H1 (cell line): ENCODE results near the gene FOXK1. TPM values are rescaled to one million over a fixed set of nuclear protein-coding genes. Genes with fewer than 3 reads are reported as not detected.
A peak's percentile ranks its signal among the peaks of the same experiment; 100 is the strongest.

Experiments used
- CTCF ChIA-PET: fragments of 300-600 bp; sonication (Branson Sonifier 250); formaldehyde crosslinking; loops from one replicate; lab custom pipeline; 2021; ENCODE audit not compliant: partially characterized antibody; lab: Charles Lee
- POLR2A ChIA-PET: fragments of 300-600 bp; sonication (Branson Sonifier 250); formaldehyde crosslinking; loops from one replicate; lab custom pipeline; 2021; ENCODE audit warnings: inconsistent platforms; ENCODE audit not compliant: partially characterized antibody; lab: Charles Lee
- DNase-seq, 2 experiments: peaks; one replicate each; pipeline versions ENCODE4 v3.0.0 to v3.0.0-alpha.2; 2010 to 2022; ENCODE audit warnings: low spot score in 2 of 2, low read depth in 1 of 2, mixed read lengths in 1 of 2
- FAIRE-seq: peaks from 2 replicates; lab custom pipeline; 2011; peaks lifted over from hg19 to GRCh38; lab: Jason Lieb, UNC
- H2AFZ ChIP-seq: 2 replicates; pipeline ENCODE4 v1.8.1; 2012; ENCODE audit warnings: low read length, inconsistent platforms
- H2AK5ac ChIP-seq: 2 replicates; pipeline ENCODE4 v1.6.1; 2013; ENCODE audit warnings: low read depth, low read length
- H2BK120ac ChIP-seq: replicated peaks from 2 replicates; pipeline ENCODE3; 2013; ENCODE audit warnings: low read depth, low read length, inconsistent platforms
- H2BK12ac ChIP-seq: 2 replicates; pipeline ENCODE4 v1.6.1; 2013; ENCODE audit warnings: low read depth, low read length
- H2BK15ac ChIP-seq: 2 replicates; pipeline ENCODE4 v1.6.1; 2013; ENCODE audit warnings: low read length
- H2BK20ac ChIP-seq: 2 replicates; pipeline ENCODE4 v1.6.1; 2013; ENCODE audit warnings: low read length
- H2BK5ac ChIP-seq: 2 replicates; pipeline ENCODE4 v1.6.1; 2013; ENCODE audit warnings: low read depth, low read length
- H3K14ac ChIP-seq: 2 replicates; pipeline ENCODE4 v1.6.1; 2013; ENCODE audit warnings: inconsistent platforms; ENCODE audit not compliant: insufficient read length
- H3K18ac ChIP-seq: 2 replicates; pipeline ENCODE4 v1.6.1; 2013; ENCODE audit warnings: low read length; ENCODE audit errors: extremely low read depth
- H3K23ac ChIP-seq: 2 replicates; pipeline ENCODE4 v1.6.1; 2013; ENCODE audit warnings: inconsistent platforms; ENCODE audit not compliant: insufficient read length
- H3K23me2 ChIP-seq: 2 replicates; pipeline ENCODE4 v1.6.1; 2013; ENCODE audit warnings: low read depth, low read length
- H3K27ac ChIP-seq: 2 replicates; pipeline ENCODE4 v1.6.1; 2011; ENCODE audit warnings: low read depth, low read length, inconsistent platforms
- H3K27me3 ChIP-seq, 4 experiments: replicated peaks in 1 of 4; 1 replicate in 1 of 4; 2 replicates in 3 of 4; pipeline versions ENCODE4 v1.6.1 to v1.8.1; 2011 to 2013; ENCODE audit warnings: low read length in 3 of 4, mild to moderate bottlenecking in 3 of 4, inconsistent platforms in 2 of 4, mixed read lengths in 2 of 4, moderate library complexity in 1 of 4; ENCODE audit not compliant: control insufficient read depth in 3 of 4, insufficient read depth in 3 of 4; ENCODE audit errors: extremely low read depth in 1 of 4
- H3K36me3 ChIP-seq, 4 experiments: 2 replicates each; pipeline versions ENCODE4 v1.6.1 to v1.8.1; 2011 to 2013; ENCODE audit warnings: mild to moderate bottlenecking in 4 of 4, low read length in 3 of 4, moderate library complexity in 2 of 4, control low read depth in 1 of 4, inconsistent platforms in 1 of 4; ENCODE audit not compliant: insufficient read depth in 4 of 4, control insufficient read depth in 2 of 4
- H3K4ac ChIP-seq: replicated peaks from 2 replicates; pipeline ENCODE3; 2013; ENCODE audit warnings: low read length, low read depth, mixed read lengths, inconsistent platforms; ENCODE audit not compliant: insufficient read length
- H3K4me1 ChIP-seq, 4 experiments: replicated peaks in 1 of 4; 1 replicate in 1 of 4; 2 replicates in 3 of 4; pipeline versions ENCODE4 v1.6.1 to v1.8.1; 2011 to 2013; ENCODE audit warnings: low read length in 3 of 4, inconsistent platforms in 2 of 4, mixed read lengths in 1 of 4; ENCODE audit not compliant: insufficient read depth in 4 of 4, control insufficient read depth in 3 of 4
- H3K4me2 ChIP-seq, 2 experiments: 2 replicates each; pipeline versions ENCODE4 v1.6.1 to v1.8.1; 2011 to 2013; ENCODE audit warnings: low read depth in 2 of 2, low read length in 2 of 2, control low read depth in 1 of 2, inconsistent platforms in 1 of 2, mild to moderate bottlenecking in 1 of 2; ENCODE audit not compliant: insufficient read depth in 1 of 2
- H3K4me3 ChIP-seq, 4 experiments: fragments of 200-600, 300-600 bp in 1 of 4; sonication (generic), shearing (Covaris generic), sonication (Bioruptor Twin) in 1 of 4; 2 replicates each; pipeline versions ENCODE4 v1.5.1 to v1.8.1; 2011 to 2016; ENCODE audit warnings: low read length in 4 of 4, low read depth in 3 of 4, control low read depth in 2 of 4, inconsistent platforms in 2 of 4, mild to moderate bottlenecking in 2 of 4, mixed read lengths in 1 of 4, moderate library complexity in 1 of 4; ENCODE audit not compliant: insufficient read depth in 2 of 4; ENCODE audit errors: extremely low read depth in 1 of 4
- H3K56ac ChIP-seq: replicated peaks from 2 replicates; pipeline ENCODE3; 2013; ENCODE audit warnings: low read depth, mild to moderate bottlenecking, mixed read lengths, low read length, inconsistent platforms; ENCODE audit not compliant: insufficient read length
- H3K79me1 ChIP-seq: 2 replicates; pipeline ENCODE4 v1.6.1; 2013; ENCODE audit warnings: low read depth, low read length, control low read depth
- H3K79me2 ChIP-seq, 2 experiments: 2 replicates each; pipeline versions ENCODE4 v1.6.1 to v1.8.1; 2012 to 2013; ENCODE audit warnings: low read length in 2 of 2, mild to moderate bottlenecking in 2 of 2, inconsistent platforms in 1 of 2; ENCODE audit not compliant: insufficient read depth in 2 of 2, control insufficient read depth in 1 of 2
- H3K9ac ChIP-seq, 4 experiments: replicated peaks in 1 of 4; 1 replicate in 1 of 4; 2 replicates in 3 of 4; pipeline versions ENCODE4 v1.6.1 to v1.8.1; 2011 to 2013; ENCODE audit warnings: low read depth in 3 of 4, low read length in 3 of 4, control low read depth in 2 of 4, mild to moderate bottlenecking in 2 of 4, moderate library complexity in 2 of 4, inconsistent platforms in 1 of 4; ENCODE audit errors: extremely low read depth in 1 of 4
- H3K9me3 ChIP-seq, 2 experiments: 2 replicates each; pipeline versions ENCODE4 v1.6.1 to v1.8.1; 2012 to 2013; ENCODE audit warnings: mild to moderate bottlenecking in 2 of 2, moderate library complexity in 2 of 2, control low read depth in 1 of 2, inconsistent platforms in 1 of 2, low read depth in 1 of 2, low read length in 1 of 2, mixed read lengths in 1 of 2; ENCODE audit not compliant: insufficient read depth in 2 of 2
- H4K20me1 ChIP-seq, 2 experiments: replicated peaks in 1 of 2; 2 replicates each; pipeline versions ENCODE3 to v1.8.1; 2011 to 2013; ENCODE audit warnings: inconsistent platforms in 2 of 2, low read length in 2 of 2, mild to moderate bottlenecking in 1 of 2; ENCODE audit not compliant: insufficient read depth in 2 of 2, control insufficient read depth in 1 of 2
- H4K5ac ChIP-seq: 2 replicates; pipeline ENCODE4 v1.6.1; 2013; ENCODE audit warnings: low read length, low read depth, mixed read lengths, inconsistent platforms; ENCODE audit not compliant: insufficient read length
- H4K8ac ChIP-seq: 2 replicates; pipeline ENCODE4 v1.8.0; 2013; ENCODE audit warnings: mild to moderate bottlenecking, moderate library complexity, low read length, inconsistent platforms; ENCODE audit not compliant: insufficient read depth; ENCODE audit errors: extremely low read depth
- H4K91ac ChIP-seq: replicated peaks from 2 replicates; pipeline ENCODE3; 2013; ENCODE audit warnings: low read length, mixed read lengths, inconsistent platforms; ENCODE audit not compliant: insufficient read length
- CBX8 ChIP-seq: fragments of 300-800, 300-1000 bp; sonication (generic); IDR thresholded peaks from 2 replicates; pipeline ENCODE4 v1.7.1; 2016; ENCODE audit warnings: low read depth, low read length, borderline replicate concordance
- EP300 ChIP-seq, 2 experiments: IDR thresholded peaks; 1 replicate in 1 of 2; 2 replicates in 1 of 2; pipeline ENCODE4 v1.6.1; 2011 to 2012; ENCODE audit warnings: low read depth in 2 of 2, low read length in 2 of 2, mild to moderate bottlenecking in 2 of 2, borderline replicate concordance in 1 of 2, inconsistent platforms in 1 of 2, moderate library complexity in 1 of 2
- POLR2AphosphoS5 ChIP-seq: IDR thresholded peaks from 2 replicates; pipeline ENCODE4 v1.6.1; 2011; ENCODE audit warnings: low read depth, low read length
- RXRA ChIP-seq: IDR thresholded peaks from 2 replicates; pipeline ENCODE4 v1.6.1; 2011; ENCODE audit warnings: low read depth, mild to moderate bottlenecking, low read length, moderate library complexity; ENCODE audit not compliant: insufficient read depth
- WGBS, 2 experiments: shearing (Covaris generic) in 1 of 2; methylation state at CpG; one replicate each; pipeline versions ENCODE4 v1.1.6 to v1.1.7; 2013 to 2015; ENCODE audit warnings: low lambda C conversion rate in 2 of 2, mixed read lengths in 2 of 2, inconsistent platforms in 1 of 2, low coverage in 1 of 2, missing lambda C conversion rate in 1 of 2; ENCODE audit not compliant: insufficient replicate concordance in 2 of 2, insufficient coverage in 1 of 2, insufficient read length in 1 of 2; ENCODE audit errors: extremely low coverage in 1 of 2, missing lambda C conversion rate in 1 of 2; 5-methylcytosine and 5-hydroxymethylcytosine counted together
- polyA plus RNA-seq, 7 experiments: library from polyadenylated mRNA; depleted of rRNA in 3 of 7; stranded (reverse) in 5 of 7; unstranded in 2 of 7; fragments of >200 nt in 5 of 7; fragments of 200-250 nt in 2 of 7; gene quantifications; 1 replicate in 5 of 7; 2 replicates in 1 of 7; 4 replicates in 1 of 7; pipeline versions ENCODE4 v1.2.1 to v1.2.3, GENCODE V29; 2011 to 2013; ENCODE audit warnings: missing spikeins in 2 of 7, mixed read lengths in 2 of 7
- total RNA-seq: library from RNA; stranded (reverse); fragmentation: NEBNext Ultra II Directional; extraction: Animal tissue kit (Norgen Biotek cat#: 25700); gene quantifications from 2 replicates; pipeline ENCODE4 v1.2.1, GENCODE V29; 2021

The FOXK1 gene
- total and polyA plus RNA-seq, 2 of the 8 experiments (the other 6 are each of a cell fraction or from before 2014, with no cell fraction given), result 2.0 to 8.5 TPM

DNA sequence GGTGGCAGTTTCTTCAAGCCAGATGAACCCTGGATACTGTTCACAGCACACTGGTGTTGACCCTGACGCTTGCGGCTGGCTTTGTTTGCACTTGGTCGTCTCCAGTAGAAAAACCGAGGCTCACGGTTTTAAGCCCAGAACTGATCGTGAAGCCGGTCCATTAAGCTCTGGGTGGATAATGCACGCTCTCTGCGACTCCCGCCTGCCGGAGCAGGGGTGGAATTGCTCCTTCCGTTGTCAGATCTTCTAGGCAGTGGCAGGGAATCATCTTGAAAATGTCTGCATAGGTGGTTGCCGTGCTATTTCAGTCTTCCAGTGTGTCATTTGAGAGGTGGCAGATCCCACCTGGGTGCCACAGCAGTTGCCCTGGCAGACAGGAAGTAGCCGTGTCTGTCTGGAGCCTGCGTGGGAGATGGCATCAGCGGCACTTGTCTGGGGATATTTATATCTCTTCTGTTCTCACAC, 57.5 kb downstream of the FOXK1 start:
- peaks cover 3 to 11% (median 7%) of the 10 kb centered on the region in 4 experiments for H3K4me1 ChIP-seq
- H2AK5ac ChIP-seq, result no peak overlapping the region
- CTCF ChIA-PET, result no interaction called here
- H3K9me3 ChIP-seq, result no peaks in the 10 kb centered on the region
- no peak overlapping the region for H2BK120ac ChIP-seq
- no peak overlapping the region for H3K56ac ChIP-seq
- H4K91ac ChIP-seq, result no peak overlapping the region
- no peak overlapping the region for H3K4me3 ChIP-seq
- 83% methylated on average over 16 of the region's 16 CpGs; no CpG with 5 or more reads in 1 of the 2 experiments for WGBS, 2 experiments
- peaks cover 10 to 23% of the 10 kb centered on the region in 2 experiments for H4K20me1 ChIP-seq
- FAIRE-seq, result no peak
- H2AFZ ChIP-seq, result no peak overlapping the region
- H4K8ac ChIP-seq, result no peak overlapping the region
- no peaks in the 10 kb centered on the region for H3K79me2 ChIP-seq
- H3K4me2 ChIP-seq, result no peak overlapping the region
- no peak for TF ChIP-seq RXRA
- TF ChIP-seq POLR2AphosphoS5, result no peak
- TF ChIP-seq CBX8, result no peak
- no peak for TF ChIP-seq EP300 (IDR thresholded peaks at IDR 0.05; ENCODE audit: borderline replicate concordance in 1 of 2, low read depth in 2 of 2, low read length in 2 of 2)
- TF ChIP-seq, all 59 proteins: peak for 0
- H3K14ac ChIP-seq, result no peak overlapping the region
- peak overlapping the region; percentile 43; the same call in 1 of the 2 replicates for H2BK12ac ChIP-seq
- H3K27ac ChIP-seq, result no peak overlapping the region
- H2BK15ac ChIP-seq, result no peak overlapping the region
- POLR2A ChIA-PET, result no interaction called here
- no peaks in the 10 kb centered on the region for H3K23me2 ChIP-seq
- no peak overlapping the region for H3K4ac ChIP-seq
- H3K23ac ChIP-seq, result no peak overlapping the region
- no peak overlapping the region for H3K9ac ChIP-seq
- H3K18ac ChIP-seq, result no peak overlapping the region
- DNase-seq, result no peak
- no peak overlapping the region for H4K5ac ChIP-seq
- no peak overlapping the region for H2BK20ac ChIP-seq
- peaks cover 3 to 40% (median 29%) of the 10 kb centered on the region in 4 experiments for H3K27me3 ChIP-seq
- no peak overlapping the region for H2BK5ac ChIP-seq
- peaks cover 4% of the 10 kb centered on the region; the same call in 1 of the 2 replicates for H3K79me1 ChIP-seq
- no peaks in the 10 kb centered on the region for H3K36me3 ChIP-seq
